DMS153 treated with DMSO at 0.1 percent for 48 hours (cell line): Measurements from ENCODE around the gene RBM5.
"Not testable (repeated sequence)": the region's sequence is repeated elsewhere in the genome, so short reads cannot be mapped to it uniquely, and the experiment has no call there.

Experiments
- DNase-seq: peaks from one replicate; lab custom pipeline; 2025; ENCODE audit not compliant: unreplicated experiment; lab: John Stamatoyannopoulos, UW

The RBM5 gene

DNA sequence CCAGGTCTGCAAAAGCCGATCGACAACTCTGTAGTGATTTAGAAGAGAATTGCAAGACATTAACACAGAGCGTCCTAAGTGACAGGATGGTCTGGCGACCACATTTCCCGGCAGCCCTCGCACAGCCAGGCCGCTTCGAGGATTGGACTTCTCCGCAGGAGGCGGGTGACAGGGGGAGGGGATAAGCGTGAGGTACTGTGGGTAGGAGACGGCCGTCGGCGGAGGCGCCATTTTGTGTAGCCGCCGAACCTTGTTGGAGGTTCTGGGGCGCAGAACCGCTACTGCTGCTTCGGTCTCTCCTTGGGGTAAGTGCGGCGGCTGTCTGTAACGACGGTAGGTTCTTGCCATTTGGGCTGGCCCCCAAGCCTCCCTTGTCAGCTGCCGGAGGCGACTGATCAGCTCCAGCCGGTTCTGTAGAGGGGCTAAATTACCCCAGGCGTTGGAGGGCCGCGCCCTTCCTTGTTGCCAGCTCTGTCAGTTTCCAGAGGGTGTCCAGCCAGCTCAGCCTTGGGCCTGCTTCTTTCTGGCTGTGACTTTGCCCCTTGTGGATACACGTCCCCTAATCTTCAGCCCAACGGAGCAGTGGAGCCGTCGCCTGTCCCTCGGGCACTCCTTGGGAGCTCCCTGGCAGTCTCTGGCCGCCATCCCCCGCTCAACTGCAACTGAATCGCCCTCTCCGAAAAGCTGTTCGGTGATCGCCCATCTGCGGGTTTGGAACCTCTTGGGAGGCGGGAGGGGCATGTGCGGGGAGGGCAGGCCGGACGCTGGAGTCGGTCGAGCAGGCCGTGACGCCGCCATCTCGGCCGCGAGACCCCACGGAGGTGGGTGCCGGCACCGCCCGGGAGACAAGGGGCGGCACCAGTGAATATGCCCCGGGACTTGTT is at the start of gene RBM5:
TSS of gene RBM5 (plus strand) at position 195 of the 884 bp plus-strand sequence. CDS start 1,516 bp downstream, outside the sequence.
- DNase-seq: peak; percentile 34

GRCh38 chr3:50044976-50045375 is 43.7 kb upstream of the RBM5 start:
- DNase-seq: no peak

GRCh38 chr3:50047426-50047825 is 41.3 kb upstream of the RBM5 start:
- DNase-seq: no peak

DNA sequence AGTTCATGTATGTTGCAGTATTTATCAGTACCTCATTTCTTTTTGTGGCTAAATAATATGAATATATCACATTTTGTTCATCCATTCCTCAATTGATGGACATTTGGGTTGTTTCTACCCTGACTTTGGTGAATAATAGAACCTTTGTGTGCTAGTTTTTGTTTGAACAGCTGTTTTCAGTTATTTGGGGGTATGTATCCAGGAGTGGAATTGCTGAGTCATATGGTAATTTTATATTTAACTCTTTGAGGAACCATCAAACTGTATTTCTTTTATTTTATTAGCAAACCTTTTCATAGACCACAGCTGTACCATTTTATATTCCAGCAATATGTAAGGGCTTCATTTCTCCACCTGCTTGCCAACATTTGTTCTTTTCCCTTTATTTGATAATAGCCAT is 38.4 kb upstream of the RBM5 start:
- no peak for DNase-seq

- DNase-seq: no peak
These were observed 31.0 kb upstream of the RBM5 start for GRCh38 chr3:50057756-50058155.

- no peak for DNase-seq
These were observed 20.6 kb upstream of the RBM5 start for GRCh38 chr3:50068134-50068533.

- no peak for DNase-seq
These were observed 10.6 kb upstream of the RBM5 start for GRCh38 chr3:50078091-50078490.

DNA sequence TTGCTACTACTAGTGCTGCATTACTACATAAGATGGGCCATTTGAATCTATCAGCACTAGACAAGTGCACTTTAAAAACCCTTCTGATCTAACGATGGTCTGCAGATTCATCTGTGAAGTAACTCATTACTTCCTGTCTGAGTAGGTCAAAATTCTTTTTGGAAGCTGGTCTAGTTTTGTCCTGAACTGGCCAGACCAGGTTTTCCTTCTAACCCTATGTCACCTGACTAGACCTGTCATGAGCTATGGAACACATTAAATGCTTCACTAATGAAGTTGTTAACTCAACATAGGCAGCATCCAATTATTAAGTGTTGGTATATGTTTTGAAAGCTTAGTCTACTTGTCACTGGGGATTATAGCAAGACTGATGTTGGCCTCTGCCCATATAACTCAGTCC is 10.1 kb upstream of the RBM5 start:
- no peak for DNase-seq

- DNase-seq: not testable (repeated sequence)
These were observed 3.8 kb upstream of the RBM5 start for GRCh38 chr3:50084951-50085350.

GRCh38 chr3:50089609-50089945 is 858 bp downstream of the RBM5 start:
- no peak for DNase-seq

DNA sequence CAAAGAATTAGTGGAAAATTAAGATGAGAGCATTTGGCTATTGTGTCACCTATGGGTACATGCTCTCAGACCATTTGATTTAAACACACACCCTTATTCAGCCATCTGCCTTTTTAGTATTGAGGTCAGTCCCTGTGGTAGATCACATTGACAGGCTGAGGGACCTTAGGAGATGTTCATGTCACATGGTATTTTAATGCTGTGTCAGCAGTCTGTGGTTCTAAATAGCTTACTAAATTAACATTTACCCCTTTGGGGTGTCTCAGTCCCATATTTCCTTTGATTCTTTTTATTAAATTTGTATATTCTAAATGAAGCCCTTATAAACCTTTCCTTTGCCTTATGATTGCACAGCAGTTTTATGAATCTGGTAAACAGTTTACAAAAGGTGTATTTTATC is 2.3 kb downstream of the RBM5 start:
- DNase-seq: no peak

GRCh38 chr3:50095352-50095998 is 6.8 kb downstream of the RBM5 start:
- no peak for DNase-seq

- no peak for DNase-seq
These were observed 11.7 kb downstream of the RBM5 start for GRCh38 chr3:50100386-50100785.

- no peak for DNase-seq
These were observed 12.5 kb downstream of the RBM5 start for GRCh38 chr3:50100956-50101845.

DNA sequence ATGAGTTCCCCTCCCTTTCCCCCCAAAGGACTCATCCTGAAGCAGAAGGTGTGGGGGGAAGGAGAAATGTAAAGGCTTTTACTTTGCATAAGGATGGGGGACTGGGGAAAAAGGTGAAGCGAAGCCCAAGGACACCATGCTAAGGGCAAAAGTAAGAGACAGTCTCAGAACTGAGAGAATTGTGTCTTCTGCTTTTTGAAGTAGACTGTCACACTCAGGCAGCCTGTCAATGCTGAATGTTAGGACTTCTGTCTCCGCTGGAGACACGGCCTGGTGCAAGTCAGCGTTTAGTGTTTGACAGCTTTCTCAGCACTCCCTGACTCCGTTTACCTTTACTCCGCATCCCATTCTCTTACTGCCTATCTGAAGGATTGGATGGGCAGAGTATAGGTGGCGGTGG is 13.8 kb downstream of the RBM5 start:
- no peak for DNase-seq

DNA sequence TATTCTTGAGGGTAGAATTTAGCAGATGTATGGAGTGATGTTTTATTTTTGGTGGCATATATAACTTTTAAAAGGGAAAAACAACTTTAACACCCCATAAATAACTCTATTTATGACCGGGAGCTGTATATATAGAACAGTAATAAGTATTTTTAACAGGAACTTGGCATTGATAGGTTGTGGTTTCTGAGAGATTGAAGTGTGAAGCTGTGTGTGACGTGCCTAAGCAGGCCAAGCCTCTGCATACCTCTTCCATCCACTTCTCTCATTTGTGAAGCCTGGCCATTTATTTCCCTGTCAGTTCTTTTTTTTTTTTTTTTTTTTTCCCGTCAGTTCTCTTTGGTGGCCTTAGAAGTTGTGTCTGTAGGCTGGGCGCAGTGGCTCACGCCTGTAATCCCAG is 23.0 kb downstream of the RBM5 start:
- DNase-seq: no peak

DNA sequence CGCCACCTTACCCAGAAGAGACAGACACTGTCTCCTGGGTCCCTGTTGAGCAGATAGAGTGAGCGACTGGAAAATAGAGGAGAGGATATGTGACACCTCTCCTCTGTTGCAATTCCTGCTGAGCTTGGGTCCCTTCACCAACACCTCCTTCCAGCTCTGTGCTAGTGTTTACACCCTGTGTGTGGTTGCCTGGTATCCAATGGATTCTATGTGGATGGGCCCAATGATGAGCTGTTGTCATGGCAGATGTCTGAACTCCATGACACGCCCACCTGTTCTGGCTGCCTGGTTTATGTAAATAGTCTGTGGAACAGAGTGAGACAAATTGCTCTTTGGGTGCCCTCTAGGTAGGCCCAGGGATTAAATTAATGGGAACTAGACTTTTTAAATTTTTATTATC is 23.7 kb downstream of the RBM5 start:
- DNase-seq: no peak

DNA sequence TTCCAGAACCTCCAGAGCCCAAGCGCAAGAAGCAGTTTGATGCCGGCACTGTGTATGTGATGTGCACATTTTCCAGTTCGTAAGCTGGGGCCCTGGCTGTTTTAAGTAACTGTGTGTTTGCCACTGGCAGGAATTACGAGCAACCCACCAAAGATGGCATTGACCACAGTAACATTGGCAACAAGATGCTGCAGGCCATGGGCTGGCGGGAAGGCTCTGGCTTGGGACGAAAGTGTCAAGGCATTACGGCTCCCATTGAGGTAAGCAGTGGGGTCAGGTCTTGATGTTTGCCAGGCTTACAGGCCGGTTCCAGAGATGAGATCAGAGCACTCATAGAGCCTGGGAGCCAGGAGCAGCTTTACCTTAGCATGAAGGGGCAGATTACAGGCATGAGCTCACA is 28.4 kb downstream of the RBM5 start:
- no peak for DNase-seq

DNA sequence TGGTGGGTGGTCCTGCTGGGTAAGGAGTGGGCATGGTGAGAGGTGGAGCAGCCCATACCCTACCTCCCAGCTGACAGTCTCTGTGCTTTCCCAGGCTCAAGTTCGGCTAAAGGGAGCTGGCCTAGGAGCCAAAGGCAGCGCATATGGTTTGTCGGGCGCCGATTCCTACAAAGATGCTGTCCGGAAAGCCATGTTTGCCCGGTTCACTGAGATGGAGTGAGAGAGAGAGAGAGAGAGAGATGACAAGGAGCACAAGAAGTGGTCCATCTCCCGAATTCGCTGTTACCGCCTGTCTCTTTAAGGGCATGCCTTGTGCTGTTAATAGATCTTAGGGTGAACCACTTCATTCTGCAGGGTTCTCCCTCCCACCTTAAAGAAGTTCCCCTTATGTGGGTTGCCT is 29.5 kb downstream of the RBM5 start:
- no peak for DNase-seq

DNA sequence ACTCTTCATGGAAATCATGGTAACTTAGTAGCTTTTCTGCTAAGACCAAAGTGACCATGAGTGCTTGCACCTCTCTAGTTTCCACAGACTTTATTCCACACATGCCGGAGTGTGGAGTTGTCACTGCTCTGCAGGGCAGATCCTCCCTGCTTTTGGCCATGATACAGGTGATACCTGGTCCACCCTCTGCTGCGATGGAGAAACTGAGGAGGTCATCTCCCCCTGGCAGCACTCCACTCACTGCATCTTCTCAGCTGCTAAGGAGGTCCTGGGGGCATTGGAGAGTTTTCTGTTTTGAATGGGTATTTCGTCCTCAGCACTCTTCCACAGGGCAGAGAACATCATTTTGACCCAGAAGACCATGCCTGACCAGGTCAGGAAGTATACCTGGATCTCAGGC is 31.1 kb downstream of the RBM5 start:
- no peak for DNase-seq

DNA sequence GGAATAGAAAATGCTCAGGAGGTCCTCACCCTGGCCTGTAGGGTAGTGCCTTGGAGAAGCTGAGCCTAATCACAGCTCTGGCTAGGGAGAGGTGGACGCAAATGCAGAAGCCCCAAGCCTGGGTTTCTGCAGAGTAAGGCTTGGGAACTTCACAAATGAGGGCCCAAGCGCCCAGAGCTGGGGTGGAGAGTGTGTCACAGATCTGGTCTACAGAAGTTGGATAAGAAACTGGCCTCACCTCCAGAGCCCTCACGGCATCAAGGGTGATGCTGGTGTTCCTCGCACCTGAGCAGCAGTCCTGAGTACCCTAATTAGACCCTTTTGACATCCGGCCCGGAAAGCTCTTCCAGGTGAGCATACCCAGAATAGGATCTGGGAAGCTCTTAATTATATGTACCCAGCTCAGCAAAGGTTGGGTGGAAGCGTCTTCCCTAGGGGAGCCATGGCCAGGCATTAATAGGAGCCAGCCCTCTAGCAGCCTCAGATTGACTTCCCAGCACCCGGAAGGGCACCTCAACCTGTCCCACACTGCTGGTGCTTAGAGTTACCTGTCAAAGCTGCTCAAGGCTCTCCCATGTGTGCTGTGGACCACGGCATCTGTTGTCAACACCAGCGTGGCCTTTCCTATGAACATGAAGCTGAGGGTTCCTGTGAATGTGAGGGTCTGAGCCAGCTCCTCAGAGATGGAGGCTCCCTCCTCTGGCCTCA is 31.8 kb downstream of the RBM5 start:
- no peak for DNase-seq
